ENCODE results near the gene TOMM40L. TPM values are rescaled to one million over a fixed set of nuclear protein-coding genes. Genes with fewer than 3 reads are reported as not detected.
A peak's percentile ranks its signal among the peaks of the same experiment; 100 is the strongest.
"Not testable (repeated sequence)": the region's sequence is repeated elsewhere in the genome, so short reads cannot be mapped to it uniquely, and the experiment has no call there.

Gene TOMM40L
- total and polyA plus RNA-seq, 9 donors = 8.7 to 11.0 (median 9.6) TPM

GRCh38 chr1:161255302-161255701, 29.4 kb downstream of the TOMM40L start:
- not testable (repeated sequence) for H3K9me3 ChIP-seq (replicated peaks; ENCODE audit: control insufficient read depth, low read depth, low read length); H3K4me3 ChIP-seq (ENCODE audit: low read length); H3K27ac ChIP-seq (ENCODE audit: low read length); DNase-seq; H3K36me3 ChIP-seq (ENCODE audit: control insufficient read depth, insufficient read depth, low read length)
- Histone ChIP-seq H3K27me3 (ENCODE audit: control insufficient read depth, insufficient read depth, low read length) (peaks cover 28% of the 10 kb centered on the region), H3K4me1 (ENCODE audit: control insufficient read depth, insufficient read depth, low read length) (peaks cover 10% of the 10 kb centered on the region)
- WGBS (ENCODE audit: insufficient coverage) = 71% methylated on average over 3 of the region's 5 CpGs

DNA sequence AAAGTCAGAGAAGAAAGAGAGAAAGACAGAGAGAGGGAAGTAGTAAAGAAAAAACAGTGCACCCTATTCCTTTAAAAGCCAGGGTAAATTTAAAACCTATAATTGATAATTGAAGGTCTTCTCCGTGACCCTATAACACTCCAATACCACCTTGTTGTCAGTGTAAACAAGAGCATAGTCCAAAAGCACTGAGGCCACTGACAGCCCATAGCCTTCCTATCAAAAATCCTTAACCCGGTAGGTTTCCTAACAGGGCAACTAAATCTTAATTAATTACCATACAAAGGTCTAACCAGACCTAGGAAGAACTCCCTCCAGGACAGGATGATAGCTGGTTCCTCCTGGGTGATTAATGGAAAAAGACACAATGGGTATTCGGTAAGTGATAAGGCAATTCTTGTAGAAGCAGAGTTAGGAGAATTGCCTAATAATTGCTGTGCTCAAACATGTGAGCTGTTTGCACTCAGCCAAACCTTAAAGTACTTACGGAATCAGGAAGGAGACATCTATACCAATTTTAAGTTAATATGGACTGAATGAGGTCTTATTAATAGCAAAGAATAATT, 30.2 kb downstream of the TOMM40L start:
- peaks cover 36% of the 10 kb centered on the region for H3K27me3 ChIP-seq (ENCODE audit: control insufficient read depth, insufficient read depth, low read length)
- WGBS (ENCODE audit: insufficient coverage) = no CpG with 5 or more reads among the region's 4 CpGs
- not testable (repeated sequence) for DNase-seq

DNA sequence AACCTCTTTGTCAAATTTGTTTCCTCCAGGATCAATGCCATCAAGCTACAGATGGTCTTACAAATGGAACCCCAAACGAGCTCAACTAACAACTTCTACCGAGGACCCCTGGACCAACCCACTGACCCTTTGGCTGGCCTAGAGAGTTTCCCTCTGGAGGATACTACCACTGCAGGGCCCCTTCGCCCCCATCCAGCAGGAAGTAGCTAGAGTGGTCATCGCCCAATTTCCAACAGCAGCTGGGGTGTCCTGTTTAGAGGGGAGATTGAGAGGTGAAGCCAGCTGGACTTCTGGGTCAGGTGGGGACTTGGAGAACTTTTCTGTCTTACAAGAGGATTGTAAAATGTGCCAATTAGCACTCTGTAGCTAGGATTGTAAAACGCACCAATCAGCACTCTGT, 31.2 kb downstream of the TOMM40L start:
- Histone ChIP-seq H3K4me1 (ENCODE audit: control insufficient read depth, insufficient read depth, low read length) (peaks cover 18% of the 10 kb centered on the region), H3K27me3 (ENCODE audit: control insufficient read depth, insufficient read depth, low read length) (peaks cover 40% of the 10 kb centered on the region)
- H3K9me3 ChIP-seq (replicated peaks; ENCODE audit: control insufficient read depth, low read depth, low read length); H3K27ac ChIP-seq (ENCODE audit: low read length); DNase-seq; H3K4me3 ChIP-seq (ENCODE audit: low read length); H3K36me3 ChIP-seq (ENCODE audit: control insufficient read depth, insufficient read depth, low read length): not testable (repeated sequence)
- WGBS (ENCODE audit: insufficient coverage) = 100% methylated on average over 2 of the region's 5 CpGs

More for the DNA sequence above, 30.2 kb downstream of the TOMM40L start:
- H3K27ac ChIP-seq (ENCODE audit: low read length); H3K4me3 ChIP-seq (ENCODE audit: low read length); H3K9me3 ChIP-seq (replicated peaks; ENCODE audit: control insufficient read depth, low read depth, low read length); H3K36me3 ChIP-seq (ENCODE audit: control insufficient read depth, insufficient read depth, low read length): not testable (repeated sequence)
- peaks cover 16% of the 10 kb centered on the region for H3K4me1 ChIP-seq (ENCODE audit: control insufficient read depth, insufficient read depth, low read length)

DNA sequence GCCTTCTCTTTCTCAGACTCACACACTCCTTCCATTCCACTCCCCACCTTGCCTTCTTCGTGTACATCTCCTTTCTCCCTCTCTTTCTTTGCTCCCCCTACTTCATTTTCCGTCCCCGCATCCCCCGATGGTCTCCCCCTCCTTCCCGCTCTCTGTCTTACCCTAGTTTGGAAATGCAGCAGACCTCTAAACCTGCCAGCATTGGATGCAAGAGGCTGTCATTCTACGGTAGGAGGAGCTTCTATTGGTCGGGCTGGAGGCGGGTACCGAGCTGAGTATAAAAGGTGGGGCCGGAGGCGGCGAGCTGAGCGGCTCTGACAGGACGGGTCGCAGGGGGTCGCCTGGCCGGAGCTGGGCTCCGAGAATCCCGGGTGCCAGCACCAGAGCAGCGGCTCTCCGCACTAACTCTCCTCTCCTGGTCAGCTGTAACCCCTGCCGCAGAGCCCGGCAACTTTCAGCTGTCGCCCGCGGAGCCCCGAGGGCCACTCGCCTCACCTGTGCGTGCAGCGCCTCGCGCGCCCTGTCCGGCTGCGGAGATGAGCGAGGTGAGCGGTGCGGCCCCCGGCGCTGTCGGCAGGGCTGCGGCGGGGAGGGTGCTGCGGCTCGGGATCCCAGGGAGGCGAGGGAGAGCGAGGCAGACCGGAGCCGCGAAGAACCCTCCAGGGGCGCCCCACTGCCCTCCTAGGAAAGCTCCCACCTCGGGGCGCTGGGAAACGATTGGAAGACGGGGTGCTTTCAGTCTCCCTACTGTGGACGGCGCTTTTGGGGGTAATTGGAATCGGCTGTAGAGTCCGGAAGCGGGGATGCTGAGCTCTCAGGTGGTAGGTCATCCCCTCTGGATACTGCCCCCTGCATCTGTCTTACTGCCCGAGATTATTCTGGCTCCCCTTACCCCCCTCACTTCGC, 32.8 kb downstream of the TOMM40L start, which contains the start of gene PCP4L1:
PCP4L1 (plus strand) TSS at position 307 of the 906 bp plus-strand sequence; CDS start at position 537, 230 bp downstream.
- Histone ChIP-seq H3K4me1 (ENCODE audit: control insufficient read depth, insufficient read depth, low read length) (peaks cover 18% of the 10 kb centered on the region), H3K4me3 (ENCODE audit: low read length) (peak within 1 kb of the TSS; percentile 31), H3K36me3 (ENCODE audit: control insufficient read depth, insufficient read depth, low read length) (no peaks in the 10 kb centered on the region), H3K27ac (ENCODE audit: low read length) (no peak within 1 kb of the TSS), H3K27me3 (ENCODE audit: control insufficient read depth, insufficient read depth, low read length) (peaks cover 40% of the 10 kb centered on the region), H3K9me3 (replicated peaks; ENCODE audit: control insufficient read depth, low read depth, low read length) (peaks cover 9% of the 10 kb centered on the region)
- DNase-seq = peak; percentile 61
- WGBS (ENCODE audit: insufficient coverage) = under 1% methylated on average over 48 of the region's 62 CpGs

GRCh38 chr1:161259345-161259702, 33.5 kb downstream of the TOMM40L start:
- no peak for DNase-seq
- peaks cover 9% of the 10 kb centered on the region for H3K9me3 ChIP-seq (replicated peaks; ENCODE audit: control insufficient read depth, low read depth, low read length)
- H3K4me3 ChIP-seq (ENCODE audit: low read length) = no peak overlapping the region
- WGBS (ENCODE audit: insufficient coverage) = 57% methylated on average over 1 of the region's 6 CpGs
- peaks cover 40% of the 10 kb centered on the region for H3K27me3 ChIP-seq (ENCODE audit: control insufficient read depth, insufficient read depth, low read length)
- peaks cover 18% of the 10 kb centered on the region for H3K4me1 ChIP-seq (ENCODE audit: control insufficient read depth, insufficient read depth, low read length)
- no peaks in the 10 kb centered on the region for H3K36me3 ChIP-seq (ENCODE audit: control insufficient read depth, insufficient read depth, low read length)
- H3K27ac ChIP-seq (ENCODE audit: low read length) = no peak overlapping the region

DNA sequence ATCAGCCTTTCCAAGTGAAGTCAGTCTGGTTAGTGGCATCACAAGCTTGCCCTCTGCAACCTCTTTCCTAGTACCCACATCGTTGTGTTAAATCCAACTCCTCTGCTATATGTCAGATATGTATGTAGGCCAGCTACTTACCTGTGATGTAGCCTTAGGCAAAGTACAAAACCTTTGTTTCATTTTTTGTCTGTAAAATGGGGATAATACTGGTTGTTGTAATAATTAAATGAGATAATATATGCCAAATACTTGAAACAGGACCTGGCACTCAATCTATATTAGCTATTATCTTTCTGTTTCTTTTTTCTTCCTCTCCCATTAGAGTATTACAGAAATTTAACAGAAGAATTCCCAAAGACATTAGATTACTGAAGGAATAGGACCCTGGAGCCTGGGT, 33.9 kb downstream of the TOMM40L start:
- H3K27me3 ChIP-seq (ENCODE audit: control insufficient read depth, insufficient read depth, low read length) = peaks cover 40% of the 10 kb centered on the region
- WGBS (ENCODE audit: insufficient coverage) = no CpG with 5 or more reads among the region's 1 CpG
- no peak overlapping the region for H3K27ac ChIP-seq (ENCODE audit: low read length)
- no peaks in the 10 kb centered on the region for H3K36me3 ChIP-seq (ENCODE audit: control insufficient read depth, insufficient read depth, low read length)
- peaks cover 18% of the 10 kb centered on the region for H3K4me1 ChIP-seq (ENCODE audit: control insufficient read depth, insufficient read depth, low read length)
- DNase-seq = no peak
- H3K4me3 ChIP-seq (ENCODE audit: low read length) = no peak overlapping the region
- H3K9me3 ChIP-seq (replicated peaks; ENCODE audit: control insufficient read depth, low read depth, low read length) = peaks cover 9% of the 10 kb centered on the region

DNA sequence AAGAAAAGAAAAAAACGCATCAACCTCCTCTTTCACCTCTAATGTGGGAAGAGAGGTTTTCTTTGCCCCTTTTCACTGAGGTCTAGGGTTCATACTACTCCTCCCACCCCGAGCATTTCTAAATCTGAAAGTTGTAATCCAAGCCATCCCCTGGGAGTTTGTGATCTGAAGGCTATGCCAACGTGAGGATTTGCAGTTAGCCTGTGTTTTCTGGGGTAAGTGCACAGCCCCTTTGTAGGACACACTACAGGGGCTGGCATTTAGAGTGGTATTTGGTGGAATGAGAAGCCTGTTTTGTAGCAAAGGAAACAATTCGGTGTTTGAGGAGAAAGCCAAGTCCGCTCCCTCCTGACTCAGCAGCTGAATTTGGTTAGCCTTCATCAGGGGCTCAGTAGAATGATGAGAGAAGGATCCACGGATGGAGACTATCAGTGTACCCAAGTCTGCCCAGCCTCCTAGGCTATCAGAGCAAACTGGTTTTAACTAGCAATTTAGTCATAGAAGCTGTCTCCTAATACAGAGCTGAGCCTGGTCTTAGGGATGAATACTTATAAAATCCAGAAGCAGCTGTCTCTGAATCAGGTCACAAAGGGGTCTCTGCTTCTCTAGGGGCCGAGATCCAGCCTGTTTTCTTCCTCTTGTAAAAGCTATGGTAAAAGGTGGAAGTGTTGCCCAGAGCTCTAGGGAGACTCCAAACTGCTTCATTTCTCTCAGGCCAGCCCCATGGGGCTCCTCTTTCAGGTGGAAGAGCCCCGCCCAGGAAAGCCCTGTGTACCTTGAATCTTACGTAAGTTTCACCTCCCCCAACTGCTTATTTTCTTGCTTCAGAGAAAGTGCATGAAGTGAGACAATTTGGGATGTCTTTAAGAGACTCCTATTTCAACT, 34.8 kb downstream of the TOMM40L start:
- Histone ChIP-seq H3K27me3 (ENCODE audit: control insufficient read depth, insufficient read depth, low read length) (peaks cover 40% of the 10 kb centered on the region), H3K36me3 (ENCODE audit: control insufficient read depth, insufficient read depth, low read length) (no peaks in the 10 kb centered on the region), H3K9me3 (replicated peaks; ENCODE audit: control insufficient read depth, low read depth, low read length) (peaks cover 9% of the 10 kb centered on the region), H3K4me3 (ENCODE audit: low read length) (no peak overlapping the region), H3K4me1 (ENCODE audit: control insufficient read depth, insufficient read depth, low read length) (peaks cover 18% of the 10 kb centered on the region), H3K27ac (ENCODE audit: low read length) (no peak overlapping the region)
- WGBS (ENCODE audit: insufficient coverage) = 14% methylated on average over 3 of the region's 9 CpGs
- DNase-seq = no peak

DNA sequence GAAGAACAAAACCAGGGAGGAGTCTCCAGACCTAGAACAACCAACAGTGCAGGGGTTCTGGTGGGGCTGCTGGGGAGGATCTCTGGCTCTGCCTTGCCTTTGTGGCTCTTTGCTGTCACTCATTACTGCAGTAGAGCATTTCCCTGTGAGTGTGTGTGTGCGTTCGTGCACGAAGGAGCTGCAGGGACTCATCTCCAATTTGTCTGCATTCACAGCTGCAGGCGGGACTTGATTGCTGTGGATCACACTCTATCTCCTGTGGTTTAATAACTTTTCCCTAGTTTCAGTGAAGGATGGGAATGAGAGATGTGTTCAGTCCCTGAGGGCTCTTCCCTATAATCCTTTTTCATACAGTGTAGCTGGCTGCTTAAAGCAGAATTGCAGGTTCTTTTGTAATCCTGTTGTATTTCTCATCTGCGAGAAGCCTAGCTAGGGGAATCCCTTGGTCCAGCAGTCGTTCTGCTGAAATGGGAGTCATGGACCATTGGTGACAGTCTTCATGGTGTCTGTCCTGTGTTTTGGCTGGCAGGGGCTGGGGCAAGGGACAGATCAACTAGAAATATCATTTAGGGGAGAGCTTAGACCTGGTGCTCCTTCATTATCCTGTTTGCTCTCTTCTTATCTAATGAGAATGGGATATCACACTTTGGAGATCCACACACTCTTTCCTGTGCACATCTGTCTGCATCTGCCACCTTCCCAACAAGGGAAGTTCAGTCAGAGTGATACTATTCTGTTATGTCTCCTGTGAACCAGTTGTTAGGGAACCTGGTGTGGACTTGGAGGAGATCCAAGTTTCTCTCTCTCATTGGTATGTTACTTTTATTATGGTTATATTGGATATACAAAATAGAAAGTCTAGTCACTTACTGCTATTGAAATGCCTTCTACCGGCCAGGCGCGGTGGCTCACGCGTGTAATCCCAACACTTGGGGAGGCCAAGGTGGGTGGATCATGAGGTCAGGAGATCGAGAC, 35.7 kb downstream of the TOMM40L start:
- peaks cover 24% of the 10 kb centered on the region for H3K4me1 ChIP-seq (ENCODE audit: control insufficient read depth, insufficient read depth, low read length)
- no peak overlapping the region for H3K27ac ChIP-seq (ENCODE audit: low read length)
- no peaks in the 10 kb centered on the region for H3K36me3 ChIP-seq (ENCODE audit: control insufficient read depth, insufficient read depth, low read length)
- WGBS (ENCODE audit: insufficient coverage) = 45% methylated on average over 2 of the region's 12 CpGs
- peaks cover 9% of the 10 kb centered on the region for H3K9me3 ChIP-seq (replicated peaks; ENCODE audit: control insufficient read depth, low read depth, low read length)
- no peak overlapping the region for H3K4me3 ChIP-seq (ENCODE audit: low read length)
- peaks cover 40% of the 10 kb centered on the region for H3K27me3 ChIP-seq (ENCODE audit: control insufficient read depth, insufficient read depth, low read length)
- DNase-seq = no peak

GRCh38 chr1:161265305-161265704, 39.4 kb downstream of the TOMM40L start:
- no peak for DNase-seq
- Histone ChIP-seq H3K27ac (ENCODE audit: low read length) (no peak overlapping the region), H3K4me3 (ENCODE audit: low read length) (no peak overlapping the region), H3K36me3 (ENCODE audit: control insufficient read depth, insufficient read depth, low read length) (no peaks in the 10 kb centered on the region), H3K27me3 (ENCODE audit: control insufficient read depth, insufficient read depth, low read length) (peaks cover 12% of the 10 kb centered on the region), H3K4me1 (ENCODE audit: control insufficient read depth, insufficient read depth, low read length) (peaks cover 16% of the 10 kb centered on the region), H3K9me3 (replicated peaks; ENCODE audit: control insufficient read depth, low read depth, low read length) (no peaks in the 10 kb centered on the region)
- WGBS (ENCODE audit: insufficient coverage) = 67% methylated on average over 3 of the region's 5 CpGs

All from muscle of leg (tissue), 11 donors.